GM23248 (cell line): ENCODE results near the gene LORICRIN.

Experiments used
- EZH2 ChIP-seq: fragments of 200-600 bp; sonication (generic); IDR thresholded peaks from 2 replicates; pipeline ENCODE4 v1.6.1; 2018; ENCODE audit warnings: antibody characterized with exemption, mild to moderate bottlenecking; ENCODE audit not compliant: insufficient read depth, poor library complexity, severe bottlenecking
- EZH2phosphoT487 ChIP-seq: fragments of 200-600 bp; sonication (generic); IDR thresholded peaks from 2 replicates; pipeline ENCODE4 v1.6.1; 2018; ENCODE audit warnings: antibody characterized with exemption, moderate library complexity, mild to moderate bottlenecking, low read depth; ENCODE audit not compliant: insufficient read depth

GRCh38 chr1:153227810-153228209 lies 31.7 kb upstream of the LORICRIN start:
- TF ChIP-seq EZH2 (no peak), EZH2phosphoT487 (no peak)
